Osteocyte (in vitro differentiated cells): ENCODE results near the gene CISD1. TPM values are rescaled to one million over a fixed set of nuclear protein-coding genes. Genes with fewer than 3 reads are reported as not detected.

Experiments used
- DNase-seq: peaks from one replicate; pipeline ENCODE4 v3.0.0; 2021; ENCODE audit warnings: mixed read lengths; ENCODE audit not compliant: unreplicated experiment; ENCODE audit errors: extremely low spot score
- H3K27ac Mint-ChIP-seq: one replicate; pipeline ENCODE4 v1.8.0; 2021; ENCODE audit warnings: mild to moderate bottlenecking, mixed read lengths; ENCODE audit not compliant: unreplicated experiment
- H3K27me3 Mint-ChIP-seq: one replicate; pipeline ENCODE4 v1.8.0; 2021; ENCODE audit warnings: mixed read lengths; ENCODE audit not compliant: unreplicated experiment
- H3K36me3 Mint-ChIP-seq: one replicate; pipeline ENCODE4 v1.8.0; 2021; ENCODE audit warnings: mixed read lengths; ENCODE audit not compliant: unreplicated experiment
- H3K4me1 Mint-ChIP-seq: one replicate; pipeline ENCODE4 v1.8.0; 2021; ENCODE audit warnings: mixed read lengths; ENCODE audit not compliant: unreplicated experiment
- H3K4me3 Mint-ChIP-seq: one replicate; pipeline ENCODE4 v1.8.0; 2021; ENCODE audit warnings: mild to moderate bottlenecking, moderate library complexity, mixed read lengths; ENCODE audit not compliant: unreplicated experiment
- H3K9me3 Mint-ChIP-seq: one replicate; pipeline ENCODE4 v1.8.0; 2021; ENCODE audit warnings: mixed read lengths; ENCODE audit not compliant: unreplicated experiment
- total RNA-seq: library from RNA; stranded (reverse); gene quantifications from 2 replicates; pipeline ENCODE4 v1.2.1, GENCODE V29; 2021
- TF ChIP-seq, protein P1 (sequence below): fragments of 200-600 bp; sonication (generic); IDR thresholded peaks from 2 replicates; pipeline ENCODE4 v1.5.0; 2021; ENCODE audit warnings: antibody characterized with exemption, mild to moderate bottlenecking, moderate library complexity

Gene CISD1
- total RNA-seq, 1 donor from 2014 or later: 29.9 TPM

DNA sequence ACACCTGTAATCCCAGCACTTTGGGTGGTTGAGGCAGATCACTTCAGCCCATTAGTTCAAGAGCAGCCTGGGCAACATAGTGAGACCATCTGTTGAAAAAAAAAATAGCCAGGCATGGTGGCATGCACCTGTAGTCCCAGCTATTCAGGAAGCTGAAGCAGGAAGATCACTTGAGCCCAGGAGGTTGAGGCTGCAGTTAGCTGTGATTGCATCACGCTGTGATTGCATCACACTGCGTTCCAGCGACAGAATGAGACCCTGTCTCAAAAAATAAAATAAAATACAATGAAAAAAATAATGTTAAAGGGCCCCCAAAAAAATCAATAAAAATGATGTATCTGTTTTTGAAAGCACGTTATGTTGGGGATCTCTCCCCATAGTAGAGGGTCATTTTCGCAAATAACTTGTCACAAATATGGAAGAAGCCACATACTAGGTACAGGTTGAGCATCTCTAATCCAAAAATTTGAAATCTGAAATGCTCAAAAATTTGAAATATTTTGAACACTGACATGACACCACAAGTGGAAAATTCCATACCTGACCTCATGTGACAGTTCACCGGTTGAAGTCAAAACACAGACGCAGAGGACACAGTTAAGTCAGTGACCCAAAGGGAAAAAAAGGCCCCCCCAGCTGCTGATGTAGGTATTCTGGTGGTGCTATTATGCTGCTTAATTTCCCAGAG lies 9.5 kb downstream of the CISD1 start:
- Mint-ChIP-seq H3K9me3 (no peaks in the 10 kb centered on the region), H3K4me3 (no peak overlapping the region), H3K27ac (no peak overlapping the region), H3K27me3 (no peaks in the 10 kb centered on the region), H3K36me3 (peaks cover 27% of the 10 kb centered on the region), H3K4me1 (peaks cover 27% of the 10 kb centered on the region)
- TF ChIP-seq, protein P1, sequence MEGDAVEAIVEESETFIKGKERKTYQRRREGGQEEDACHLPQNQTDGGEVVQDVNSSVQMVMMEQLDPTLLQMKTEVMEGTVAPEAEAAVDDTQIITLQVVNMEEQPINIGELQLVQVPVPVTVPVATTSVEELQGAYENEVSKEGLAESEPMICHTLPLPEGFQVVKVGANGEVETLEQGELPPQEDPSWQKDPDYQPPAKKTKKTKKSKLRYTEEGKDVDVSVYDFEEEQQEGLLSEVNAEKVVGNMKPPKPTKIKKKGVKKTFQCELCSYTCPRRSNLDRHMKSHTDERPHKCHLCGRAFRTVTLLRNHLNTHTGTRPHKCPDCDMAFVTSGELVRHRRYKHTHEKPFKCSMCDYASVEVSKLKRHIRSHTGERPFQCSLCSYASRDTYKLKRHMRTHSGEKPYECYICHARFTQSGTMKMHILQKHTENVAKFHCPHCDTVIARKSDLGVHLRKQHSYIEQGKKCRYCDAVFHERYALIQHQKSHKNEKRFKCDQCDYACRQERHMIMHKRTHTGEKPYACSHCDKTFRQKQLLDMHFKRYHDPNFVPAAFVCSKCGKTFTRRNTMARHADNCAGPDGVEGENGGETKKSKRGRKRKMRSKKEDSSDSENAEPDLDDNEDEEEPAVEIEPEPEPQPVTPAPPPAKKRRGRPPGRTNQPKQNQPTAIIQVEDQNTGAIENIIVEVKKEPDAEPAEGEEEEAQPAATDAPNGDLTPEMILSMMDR: no peak
- no peak for DNase-seq

DNA sequence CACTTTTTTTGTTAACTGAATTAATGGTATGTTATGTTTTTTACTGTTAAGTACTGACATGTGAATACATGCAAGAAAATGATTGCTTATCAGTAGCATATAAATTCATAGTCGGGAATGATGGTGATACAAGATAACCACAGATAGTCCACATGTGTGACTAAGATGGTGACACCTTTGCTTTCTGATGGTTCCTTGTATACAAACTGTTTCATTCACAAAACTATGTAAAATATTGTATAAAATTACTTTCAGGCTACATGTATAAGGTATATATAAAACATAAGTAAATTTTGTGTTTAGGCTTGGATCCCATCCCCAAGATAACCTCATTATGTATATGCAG lies 10.0 kb downstream of the CISD1 start:
- Mint-ChIP-seq H3K9me3 (no peaks in the 10 kb centered on the region), H3K27me3 (no peaks in the 10 kb centered on the region)
- TF ChIP-seq, protein P1: no peak

GRCh38 chr10:58280477-58280876 lies 11.5 kb downstream of the CISD1 start:
- no peak overlapping the region for H3K4me3 Mint-ChIP-seq
- H3K27ac Mint-ChIP-seq: no peak overlapping the region

More for the DNA sequence above, 10.0 kb downstream of the CISD1 start:
- Mint-ChIP-seq H3K36me3 (peaks cover 27% of the 10 kb centered on the region), H3K4me1 (peaks cover 27% of the 10 kb centered on the region), H3K4me3 (no peak overlapping the region), H3K27ac (no peak overlapping the region)
- no peak for DNase-seq

DNA sequence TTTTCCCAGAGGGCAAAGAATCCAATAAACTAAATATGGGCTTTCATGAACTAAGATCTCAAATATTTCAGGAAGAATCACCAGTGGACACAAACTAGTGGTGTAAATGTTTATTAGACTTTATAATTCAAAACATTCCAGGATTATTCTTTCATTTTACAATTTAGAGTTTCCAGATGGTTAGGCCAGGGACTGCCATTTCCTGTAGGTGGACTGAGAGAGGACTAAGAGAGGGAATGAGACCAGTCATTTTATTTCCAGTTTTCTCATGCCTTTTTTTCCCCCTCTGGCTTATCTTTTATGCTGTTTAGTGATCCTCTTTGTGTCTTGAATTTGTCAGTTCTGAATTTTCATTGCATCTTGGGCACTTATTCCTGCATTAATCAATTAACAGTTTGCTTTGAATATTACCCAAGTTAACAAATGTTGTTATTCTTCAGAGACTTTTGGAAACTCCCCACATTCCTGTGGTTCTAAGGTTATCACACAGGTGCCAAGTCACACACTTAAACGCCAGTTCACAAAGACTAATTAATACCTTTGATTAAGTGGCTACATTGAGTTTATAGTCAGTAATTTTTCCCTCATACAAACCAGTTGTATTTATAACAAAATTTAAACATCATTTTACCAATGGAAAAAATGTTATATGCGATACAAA lies 12.3 kb downstream of the CISD1 start:
- Mint-ChIP-seq H3K4me1 (peaks cover 13% of the 10 kb centered on the region), H3K27me3 (no peaks in the 10 kb centered on the region), H3K36me3 (peaks cover 27% of the 10 kb centered on the region), H3K4me3 (no peak overlapping the region), H3K27ac (no peak overlapping the region), H3K9me3 (no peaks in the 10 kb centered on the region)
- TF ChIP-seq, protein P1: no peak
- no peak for DNase-seq

More at GRCh38 chr10:58280477-58280876, 11.5 kb downstream of the CISD1 start:
- no peak for DNase-seq
- Mint-ChIP-seq H3K4me1 (peaks cover 19% of the 10 kb centered on the region), H3K27me3 (no peaks in the 10 kb centered on the region), H3K9me3 (no peaks in the 10 kb centered on the region), H3K36me3 (peaks cover 27% of the 10 kb centered on the region)
- TF ChIP-seq, protein P1: no peak

- no peak overlapping the region for H3K4me3 Mint-ChIP-seq
- H3K27me3 Mint-ChIP-seq: no peaks in the 10 kb centered on the region
- peaks cover 10% of the 10 kb centered on the region for H3K4me1 Mint-ChIP-seq
- TF ChIP-seq, protein P1: no peak
- no peaks in the 10 kb centered on the region for H3K9me3 Mint-ChIP-seq
- H3K36me3 Mint-ChIP-seq: peaks cover 25% of the 10 kb centered on the region
- no peak for DNase-seq
- H3K27ac Mint-ChIP-seq: no peak overlapping the region
Measured at GRCh38 chr10:58282615-58283014, 13.7 kb downstream of the CISD1 start.
